ENCODE results near the gene TRO.
A peak's percentile ranks its signal among the peaks of the same experiment; 100 is the strongest.

The TRO gene

GRCh38 chrX:54920610-54921426, at the start of gene TRO:
TSS of gene TRO (plus strand) at chrX:54920824. CDS start at chrX:54922247, 1,423 bp downstream.
- DNase-seq: no peak

- no peak for DNase-seq
Measured at GRCh38 chrX:54885740-54886139, 34.9 kb upstream of the TRO start.

- peak; percentile 1 for DNase-seq
Measured at GRCh38 chrX:54891573-54891972, 29.1 kb upstream of the TRO start.

- DNase-seq: no peak
Measured at GRCh38 chrX:54894159-54894558, 26.5 kb upstream of the TRO start.

GRCh38 chrX:54909941-54910340, 10.7 kb upstream of the TRO start:
- no peak for DNase-seq

GRCh38 chrX:54921427-54922021, 900 bp downstream of the TRO start:
- DNase-seq: no peak

- no peak for DNase-seq
Measured at GRCh38 chrX:54922547-54922946, 1.9 kb downstream of the TRO start.

GRCh38 chrX:54923376-54923775, 2.8 kb downstream of the TRO start:
- DNase-seq: no peak

GRCh38 chrX:54926978-54927377, 6.4 kb downstream of the TRO start:
- no peak for DNase-seq

- DNase-seq: no peak
Measured at GRCh38 chrX:54928876-54929275, 8.3 kb downstream of the TRO start.

- DNase-seq: no peak
Measured at GRCh38 chrX:54930291-54931049, 9.8 kb downstream of the TRO start.

GRCh38 chrX:54931107-54931506, 10.5 kb downstream of the TRO start:
- no peak for DNase-seq

GRCh38 chrX:54933150-54933826, 12.7 kb downstream of the TRO start:
- no peak for DNase-seq

- no peak for DNase-seq
Measured at GRCh38 chrX:54934058-54934457, 13.4 kb downstream of the TRO start.

- no peak for DNase-seq
Measured at GRCh38 chrX:54934890-54935289, 14.3 kb downstream of the TRO start.

GRCh38 chrX:54935306-54935705, 14.7 kb downstream of the TRO start:
- DNase-seq: no peak

GRCh38 chrX:54937416-54937815, 16.8 kb downstream of the TRO start:
- DNase-seq: no peak

GRCh38 chrX:54944816-54945215, 24.2 kb downstream of the TRO start:
- no peak for DNase-seq

- no peak for DNase-seq
Measured at GRCh38 chrX:54945224-54945623, 24.6 kb downstream of the TRO start.

GRCh38 chrX:54950730-54951375, 30.2 kb downstream of the TRO start:
- DNase-seq: no peak

- DNase-seq: no peak
Measured at GRCh38 chrX:54961750-54962149, 41.1 kb downstream of the TRO start.

GRCh38 chrX:54964766-54965497, 44.3 kb downstream of the TRO start:
- DNase-seq: no peak
